PC-3 (cell line): ENCODE measurements around the gene RAD1. TPM values are rescaled to one million over a fixed set of nuclear protein-coding genes. Genes with fewer than 3 reads are reported as not detected.

ENCODE experiments used
- ATAC-seq: fragments of 200-7000 bp; cut with Tn5 transposase; 2 replicates; pipeline ENCODE4 v1.9.1; 2020; ENCODE audit warnings: mild to moderate bottlenecking, moderate library complexity
- BruUV-seq: library from RNA; stranded (reverse); fragments of 400-500 nt; replicated peaks from 2 replicates; lab custom pipeline; 2021; lab: Mats Ljungman, UMichigan
- CTCF ChIA-PET: fragments of 300-600 bp; sonication (Branson Sonifier 250); formaldehyde crosslinking; loops from one replicate; lab custom pipeline; 2022; ENCODE audit warnings: antibody characterized with exemption; lab: Charles Lee
- POLR2A ChIA-PET: fragments of 300-600 bp; sonication (Branson Sonifier 250); formaldehyde crosslinking; loops from one replicate; lab custom pipeline; 2022; ENCODE audit warnings: antibody characterized with exemption; ENCODE audit not compliant: unreplicated experiment; lab: Charles Lee
- DNase-seq: peaks from one replicate; pipeline ENCODE4 v3.0.0-alpha.2; 2015
- H2AFZ ChIP-seq: fragments of 300-600 bp; sonication (generic); 2 replicates; pipeline ENCODE4 v1.6.0; 2016; ENCODE audit warnings: antibody characterized with exemption, low read length
- H3F3A ChIP-seq: fragments of 300-600 bp; sonication (generic); one replicate; pipeline ENCODE4 v1.6.0; 2017; ENCODE audit warnings: antibody characterized with exemption, low read length, control low read depth, mild to moderate bottlenecking; ENCODE audit not compliant: unreplicated experiment
- H3K27ac ChIP-seq: fragments of 300-600 bp; sonication (generic); 2 replicates; pipeline ENCODE4 v1.5.1; 2016; ENCODE audit warnings: mild to moderate bottlenecking, low read length
- H3K27me3 ChIP-seq: fragments of 300-600 bp; sonication (generic); 2 replicates; pipeline ENCODE4 v1.6.1; 2016; ENCODE audit warnings: low read length, mixed read lengths
- H3K36me3 ChIP-seq: fragments of 300-600 bp; sonication (generic); 2 replicates; pipeline ENCODE4 v1.6.1; 2016; ENCODE audit warnings: low read depth, mixed run types, low read length, mixed read lengths
- H3K4me1 ChIP-seq: fragments of 300-600 bp; sonication (generic); 2 replicates; pipeline ENCODE4 v1.5.1; 2016; ENCODE audit warnings: low read length; ENCODE audit not compliant: insufficient read depth
- H3K4me2 ChIP-seq: fragments of 300-600 bp; sonication (generic); 2 replicates; pipeline ENCODE4 v1.6.0; 2016; ENCODE audit warnings: low read length
- H3K4me3 ChIP-seq: fragments of 300-600 bp; sonication (generic); 2 replicates; pipeline ENCODE4 v1.5.1; 2016; ENCODE audit warnings: mild to moderate bottlenecking, low read length, mixed read lengths
- H3K79me2 ChIP-seq: fragments of 300-600 bp; sonication (generic); 2 replicates; pipeline ENCODE4 v1.6.1; 2017; ENCODE audit warnings: low read length, mixed read lengths
- H3K9ac ChIP-seq: fragments of 300-600 bp; sonication (generic); 2 replicates; pipeline ENCODE4 v1.6.0; 2016; ENCODE audit warnings: mild to moderate bottlenecking, low read length
- H3K9me2 ChIP-seq: fragments of 300-600 bp; sonication (generic); replicated peaks from 2 replicates; pipeline ENCODE4 v1.6.1; 2016; ENCODE audit warnings: mixed run types, low read length, mixed read lengths
- H3K9me3 ChIP-seq: fragments of 300-600 bp; sonication (generic); 2 replicates; pipeline ENCODE4 v1.6.1; 2016; ENCODE audit warnings: low read length, mixed read lengths
- H4K20me1 ChIP-seq: fragments of 300-600 bp; sonication (generic); 2 replicates; pipeline ENCODE4 v1.6.1; 2016; ENCODE audit warnings: low read length, mixed read lengths
- EZH2 ChIP-seq: fragments of 300-600 bp; sonication (generic); IDR thresholded peaks from one replicate; pipeline ENCODE4 v1.6.1; 2017; ENCODE audit warnings: antibody characterized with exemption, mild to moderate bottlenecking, low read length; ENCODE audit not compliant: unreplicated experiment
- EZH2phosphoT487 ChIP-seq: fragments of 300-600 bp; sonication (generic); IDR thresholded peaks from 2 replicates; pipeline ENCODE4 v1.6.1; 2018; ENCODE audit warnings: mild to moderate bottlenecking, antibody characterized with exemption, low read length, borderline replicate concordance
- intact Hi-C: fragments of 100-400 bp; cut with micrococcal nuclease; formaldehyde crosslinking; loops from 2 replicates; pipeline ENCODE4 v1.9.0; 2023
- total RNA-seq: library from RNA; depleted of rRNA; stranded (reverse); fragments of >200 nt; gene quantifications from 2 replicates; pipeline ENCODE4 v1.2.3, GENCODE V29; 2014
- TF ChIP-seq, protein P1 (sequence below): fragments of 300-600 bp; sonication (generic); conservative IDR thresholded peaks from 2 replicates; pipeline ENCODE4 v1.5.1; 2017; ENCODE audit warnings: antibody characterized with exemption, low read depth, mild to moderate bottlenecking, low read length

The RAD1 gene
- total RNA-seq, 1 experiment from 2014 or later: 62.5 TPM

DNA sequence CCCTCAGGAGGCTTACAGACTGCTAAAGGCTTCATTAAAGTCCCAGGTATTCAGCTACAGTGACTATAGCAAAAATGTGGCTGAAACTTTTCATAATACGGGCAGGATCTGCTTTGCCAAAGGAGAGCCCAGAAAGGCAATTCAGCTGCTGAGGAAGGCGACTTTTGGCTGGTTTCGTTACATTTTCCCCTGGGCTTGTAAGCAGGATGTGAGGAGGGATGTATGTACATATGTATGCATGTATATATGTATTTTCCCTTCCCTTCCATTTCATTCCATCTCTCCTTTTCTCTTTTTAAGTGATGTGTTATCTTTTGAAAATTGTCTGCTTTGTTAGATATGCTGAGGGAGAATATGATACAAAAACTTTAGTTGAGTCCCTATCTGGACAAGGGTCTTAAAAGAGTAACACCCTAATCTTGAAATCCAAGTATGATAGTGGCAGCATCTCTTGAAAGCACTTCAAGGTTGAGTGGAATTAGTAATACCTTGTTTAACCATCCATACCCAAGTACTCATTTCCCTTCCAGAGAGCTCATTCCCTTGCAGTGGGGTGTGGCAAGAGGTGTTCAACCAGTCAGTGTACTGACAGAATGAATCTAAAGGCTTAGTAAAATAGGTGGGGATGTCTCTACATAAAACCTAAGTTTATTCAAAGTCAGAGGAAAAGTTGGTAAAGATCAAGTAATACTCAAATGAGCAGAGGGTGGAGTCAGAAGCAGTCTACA lies 28.7 kb downstream of the RAD1 start:
- no TSS peak for BruUV-seq
- no peak for TF ChIP-seq EZH2phosphoT487
- TF ChIP-seq, protein P1, sequence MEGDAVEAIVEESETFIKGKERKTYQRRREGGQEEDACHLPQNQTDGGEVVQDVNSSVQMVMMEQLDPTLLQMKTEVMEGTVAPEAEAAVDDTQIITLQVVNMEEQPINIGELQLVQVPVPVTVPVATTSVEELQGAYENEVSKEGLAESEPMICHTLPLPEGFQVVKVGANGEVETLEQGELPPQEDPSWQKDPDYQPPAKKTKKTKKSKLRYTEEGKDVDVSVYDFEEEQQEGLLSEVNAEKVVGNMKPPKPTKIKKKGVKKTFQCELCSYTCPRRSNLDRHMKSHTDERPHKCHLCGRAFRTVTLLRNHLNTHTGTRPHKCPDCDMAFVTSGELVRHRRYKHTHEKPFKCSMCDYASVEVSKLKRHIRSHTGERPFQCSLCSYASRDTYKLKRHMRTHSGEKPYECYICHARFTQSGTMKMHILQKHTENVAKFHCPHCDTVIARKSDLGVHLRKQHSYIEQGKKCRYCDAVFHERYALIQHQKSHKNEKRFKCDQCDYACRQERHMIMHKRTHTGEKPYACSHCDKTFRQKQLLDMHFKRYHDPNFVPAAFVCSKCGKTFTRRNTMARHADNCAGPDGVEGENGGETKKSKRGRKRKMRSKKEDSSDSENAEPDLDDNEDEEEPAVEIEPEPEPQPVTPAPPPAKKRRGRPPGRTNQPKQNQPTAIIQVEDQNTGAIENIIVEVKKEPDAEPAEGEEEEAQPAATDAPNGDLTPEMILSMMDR: no peak
- TF ChIP-seq EZH2: no peak
- ATAC-seq (no peak), DNase-seq (no peak)
- Histone ChIP-seq H3K9ac (no peak overlapping the region), H3K9me3 (no peaks in the 10 kb centered on the region), H2AFZ (no peak overlapping the region), H3K9me2 (no peaks in the 10 kb centered on the region), H3K27me3 (no peaks in the 10 kb centered on the region), H3K79me2 (no peaks in the 10 kb centered on the region), H3K27ac (no peak overlapping the region), H3K36me3 (no peaks in the 10 kb centered on the region), H3K4me1 (no peaks in the 10 kb centered on the region), H4K20me1 (no peaks in the 10 kb centered on the region), H3K4me2 (no peak overlapping the region), H3K4me3 (no peak overlapping the region), H3F3A (no peaks in the 10 kb centered on the region)
- intact Hi-C loops: no loop called here
- POLR2A ChIA-PET: no interaction called here
- CTCF ChIA-PET: no interaction called here

DNA sequence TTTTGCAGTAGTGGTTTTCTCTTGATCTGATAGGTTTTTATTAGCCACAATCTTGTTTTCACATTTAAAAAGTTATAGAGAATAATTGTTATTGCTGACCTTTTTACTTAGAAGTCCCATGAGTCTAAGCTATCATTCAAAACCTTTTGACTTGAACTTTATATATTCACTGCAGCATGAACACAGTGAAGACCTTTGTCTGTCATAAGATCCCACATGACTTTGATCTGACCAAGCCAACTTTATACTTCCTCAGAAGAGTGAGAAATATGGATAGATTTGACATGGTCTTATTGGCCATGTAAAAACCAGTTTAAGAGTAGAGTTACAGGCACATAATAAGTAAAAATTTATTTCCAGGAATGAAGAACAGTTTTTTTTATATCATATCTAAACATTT lies 34.1 kb downstream of the RAD1 start:
- no peak overlapping the region for H3K4me3 ChIP-seq
- TF ChIP-seq EZH2phosphoT487 (no peak), EZH2 (no peak)
- TF ChIP-seq, protein P1: no peak
- no TSS peak for BruUV-seq
- no peaks in the 10 kb centered on the region for H3K79me2 ChIP-seq
- ChIA-PET CTCF (no interaction called here), POLR2A (no interaction called here)
- H2AFZ ChIP-seq: no peak overlapping the region
- H3K4me2 ChIP-seq: no peak overlapping the region
- no peaks in the 10 kb centered on the region for H3K36me3 ChIP-seq
- H3K9me2 ChIP-seq: no peaks in the 10 kb centered on the region
- no peaks in the 10 kb centered on the region for H3K9me3 ChIP-seq
- H3F3A ChIP-seq: no peaks in the 10 kb centered on the region
- no peaks in the 10 kb centered on the region for H3K27me3 ChIP-seq
- ATAC-seq: no peak
- no peak overlapping the region for H3K9ac ChIP-seq
- intact Hi-C loops: no loop called here
- no peak for DNase-seq
- H3K27ac ChIP-seq: no peak overlapping the region
- H3K4me1 ChIP-seq: no peaks in the 10 kb centered on the region
- no peaks in the 10 kb centered on the region for H4K20me1 ChIP-seq

DNA sequence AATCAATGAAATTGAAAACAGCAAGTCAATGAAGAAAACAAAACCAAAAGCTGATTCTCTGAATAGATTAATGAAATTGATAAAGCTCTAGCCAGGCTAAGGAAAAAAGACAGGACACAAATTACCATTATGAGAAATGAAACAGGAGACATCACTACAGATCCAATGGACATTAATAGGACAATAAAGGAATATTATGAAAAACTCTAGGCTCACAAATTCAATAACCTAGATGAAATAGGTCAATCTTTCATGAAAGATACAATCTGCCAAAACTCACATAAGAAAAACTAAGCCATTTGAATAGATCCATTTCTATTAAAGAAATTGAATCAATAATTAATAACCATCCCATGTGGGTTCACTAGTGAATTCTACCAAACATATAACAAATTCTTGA lies 39.0 kb downstream of the RAD1 start:
- ChIA-PET CTCF (no interaction called here), POLR2A (no interaction called here)
- Histone ChIP-seq H3K79me2 (no peaks in the 10 kb centered on the region), H4K20me1 (no peaks in the 10 kb centered on the region), H3K27ac (no peak overlapping the region), H3K4me1 (no peaks in the 10 kb centered on the region), H3K4me2 (no peak overlapping the region), H3K4me3 (no peak overlapping the region), H3F3A (no peaks in the 10 kb centered on the region), H3K9me2 (no peaks in the 10 kb centered on the region), H2AFZ (no peak overlapping the region), H3K36me3 (no peaks in the 10 kb centered on the region), H3K9me3 (no peaks in the 10 kb centered on the region), H3K27me3 (no peaks in the 10 kb centered on the region), H3K9ac (no peak overlapping the region)
- DNase-seq (no peak), ATAC-seq (no peak)
- intact Hi-C loops: no loop called here
- TF ChIP-seq, protein P1: no peak
- no peak for TF ChIP-seq EZH2
- no peak for TF ChIP-seq EZH2phosphoT487
- BruUV-seq: no TSS peak
